ENCODE results near the gene RET.

RET gene

DNA sequence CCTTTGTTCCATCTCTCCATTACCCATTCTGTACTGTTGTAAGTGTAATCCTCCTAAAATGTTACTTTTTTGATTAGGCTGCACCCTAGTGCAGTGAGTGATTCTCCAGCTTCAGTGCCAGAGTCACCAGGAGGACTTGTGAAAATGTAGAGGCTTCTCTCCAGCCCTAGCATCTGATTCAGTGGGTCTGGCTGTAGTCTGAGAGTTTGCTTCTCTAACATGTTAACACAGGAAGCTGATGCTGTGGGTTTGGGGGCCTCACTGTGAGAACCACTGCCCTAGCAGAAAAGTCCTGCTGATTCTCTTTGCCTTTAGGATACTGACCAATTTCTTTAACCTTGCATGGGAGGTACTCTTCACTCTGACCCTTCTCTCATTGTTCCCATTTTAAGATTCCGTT, 85.7 kb downstream of the RET start:
- Histone ChIP-seq H3K36me3 (ENCODE audit: control insufficient read depth in 1 of 2, insufficient read depth in 2 of 2, low read length in 2 of 2) (peaks cover 5 to 11% of the 10 kb centered on the region in 2 donors), H3K4me3 (ENCODE audit: low read depth in 1 of 2, low read length in 2 of 2) (no peak overlapping the region), H3K9me3 (ENCODE audit: control insufficient read depth in 1 of 2, low read length in 2 of 2) (no peaks in the 10 kb centered on the region), H3K27ac (ENCODE audit: low read depth, low read length) (no peak overlapping the region), H3K9ac (ENCODE audit: low read depth in 1 of 2, low read length in 2 of 2) (no peak overlapping the region), H3K4me1 (ENCODE audit: control insufficient read depth in 1 of 2, insufficient read depth in 2 of 2, low read length in 2 of 2) (peaks cover 0 to 12% of the 10 kb centered on the region in 2 donors), H3K27me3 (ENCODE audit: control insufficient read depth in 1 of 2, insufficient read depth in 2 of 2, low read length in 2 of 2) (no peaks in the 10 kb centered on the region)

DNA sequence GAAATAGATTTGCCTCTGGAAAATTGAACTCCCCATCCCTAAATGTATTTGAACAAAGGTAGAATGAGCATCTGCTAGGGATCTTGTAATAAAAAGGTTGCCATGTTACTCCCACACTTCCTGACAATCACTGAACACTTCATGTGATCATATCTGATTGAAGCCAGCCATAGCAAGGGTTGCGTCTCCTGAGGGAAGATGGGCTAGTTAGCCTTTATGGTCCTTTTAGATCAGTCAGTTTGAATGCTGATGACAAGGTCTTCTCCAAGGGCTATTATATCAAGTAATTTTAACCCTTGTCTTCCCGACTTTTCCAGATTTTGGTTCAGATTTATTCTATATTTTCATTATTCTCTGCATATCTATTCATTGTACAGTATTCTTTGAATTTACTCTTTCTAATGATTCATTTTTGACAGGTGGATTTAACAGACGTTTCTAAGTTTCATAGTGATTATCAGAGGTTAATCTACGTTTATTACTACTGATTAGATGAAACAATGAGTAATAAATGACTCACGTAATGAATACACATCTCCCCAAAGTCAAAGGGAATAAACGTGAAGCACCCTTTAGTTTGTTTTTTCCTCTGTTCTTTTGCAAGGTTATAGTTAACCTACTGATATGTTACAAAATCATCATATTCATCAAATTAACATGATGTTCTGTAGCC, 89.5 kb downstream of the RET start:
- Histone ChIP-seq H3K9me3 (ENCODE audit: control insufficient read depth in 1 of 2, low read length in 2 of 2) (no peaks in the 10 kb centered on the region), H3K36me3 (ENCODE audit: control insufficient read depth in 1 of 2, insufficient read depth in 2 of 2, low read length in 2 of 2) (peaks cover 5 to 18% of the 10 kb centered on the region in 2 donors), H3K27me3 (ENCODE audit: control insufficient read depth in 1 of 2, insufficient read depth in 2 of 2, low read length in 2 of 2) (no peaks in the 10 kb centered on the region), H3K27ac (ENCODE audit: low read depth, low read length) (no peak overlapping the region), H3K9ac (ENCODE audit: low read depth in 1 of 2, low read length in 2 of 2) (no peak overlapping the region), H3K4me1 (ENCODE audit: control insufficient read depth in 1 of 2, insufficient read depth in 2 of 2, low read length in 2 of 2) (peaks cover 0 to 12% of the 10 kb centered on the region in 2 donors), H3K4me3 (ENCODE audit: low read depth in 1 of 2, low read length in 2 of 2) (no peak overlapping the region)

DNA sequence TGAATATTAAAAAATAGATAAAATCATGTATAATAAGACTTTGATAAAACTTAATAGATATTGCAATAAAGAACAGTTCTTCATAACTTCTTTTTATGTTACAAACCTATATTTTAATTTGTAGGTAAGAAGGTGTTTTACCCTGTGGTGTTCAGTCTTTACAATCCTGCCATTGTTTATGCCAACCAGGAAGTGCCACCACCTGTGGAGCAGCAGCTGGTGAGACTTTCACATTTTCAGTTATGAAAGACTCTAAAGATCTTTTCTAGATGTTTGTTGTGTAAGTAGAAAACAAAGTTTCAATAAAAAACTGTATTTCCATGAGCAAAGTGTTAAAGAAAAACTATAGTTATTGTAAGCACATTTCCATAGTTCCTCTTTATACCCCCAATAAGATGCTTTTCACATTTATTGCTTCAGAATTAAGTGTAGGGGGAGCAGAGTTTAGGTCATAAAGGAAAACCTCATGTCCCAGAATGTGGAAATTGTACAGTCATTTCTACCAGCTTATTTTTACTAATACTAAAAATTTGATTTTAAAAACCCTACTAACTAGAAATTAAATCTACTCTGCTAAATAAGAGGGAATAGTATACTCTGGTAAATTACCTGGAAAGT, 90.1 kb downstream of the RET start:
- peaks cover 5 to 12% of the 10 kb centered on the region in 2 donors for H3K36me3 ChIP-seq (ENCODE audit: control insufficient read depth in 1 of 2, insufficient read depth in 2 of 2, low read length in 2 of 2)
- H3K9me3 ChIP-seq (ENCODE audit: control insufficient read depth in 1 of 2, low read length in 2 of 2) = no peaks in the 10 kb centered on the region
- H3K27me3 ChIP-seq (ENCODE audit: control insufficient read depth in 1 of 2, insufficient read depth in 2 of 2, low read length in 2 of 2) = no peaks in the 10 kb centered on the region
- H3K4me1 ChIP-seq (ENCODE audit: control insufficient read depth in 1 of 2, insufficient read depth in 2 of 2, low read length in 2 of 2) = peaks cover 0 to 12% of the 10 kb centered on the region in 2 donors
- H3K9ac ChIP-seq (ENCODE audit: low read depth in 1 of 2, low read length in 2 of 2) = no peak overlapping the region
- H3K4me3 ChIP-seq (ENCODE audit: low read depth in 1 of 2, low read length in 2 of 2) = no peak overlapping the region
- no peak overlapping the region for H3K27ac ChIP-seq (ENCODE audit: low read depth, low read length)

DNA sequence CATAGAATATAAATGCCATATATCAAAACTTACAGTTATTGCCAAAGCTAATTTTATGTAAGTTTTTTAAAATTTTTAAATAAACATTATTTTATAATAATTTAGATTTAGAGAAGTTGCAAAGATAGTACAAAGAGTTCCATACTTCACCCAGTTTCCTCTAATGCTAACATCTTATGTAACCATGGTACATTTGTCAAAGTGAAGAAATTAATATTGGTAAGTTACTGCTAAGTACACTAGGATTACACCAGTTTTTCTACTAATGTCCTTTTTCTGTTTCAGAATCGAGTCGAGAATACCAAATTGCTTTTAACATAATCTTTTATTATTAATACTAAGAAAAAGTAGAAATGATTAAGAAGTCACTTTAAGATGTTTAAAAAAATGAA, 90.6 kb downstream of the RET start:
- Histone ChIP-seq H3K4me1 (ENCODE audit: control insufficient read depth in 1 of 2, insufficient read depth in 2 of 2, low read length in 2 of 2) (peaks cover 1 to 12% of the 10 kb centered on the region in 2 donors), H3K9ac (ENCODE audit: low read depth in 1 of 2, low read length in 2 of 2) (no peak overlapping the region), H3K36me3 (ENCODE audit: control insufficient read depth in 1 of 2, insufficient read depth in 2 of 2, low read length in 2 of 2) (peaks cover 5 to 14% of the 10 kb centered on the region in 2 donors), H3K27ac (ENCODE audit: low read depth, low read length) (no peak overlapping the region), H3K27me3 (ENCODE audit: control insufficient read depth in 1 of 2, insufficient read depth in 2 of 2, low read length in 2 of 2) (no peaks in the 10 kb centered on the region), H3K4me3 (ENCODE audit: low read depth in 1 of 2, low read length in 2 of 2) (no peak overlapping the region), H3K9me3 (ENCODE audit: control insufficient read depth in 1 of 2, low read length in 2 of 2) (no peaks in the 10 kb centered on the region)

DNA sequence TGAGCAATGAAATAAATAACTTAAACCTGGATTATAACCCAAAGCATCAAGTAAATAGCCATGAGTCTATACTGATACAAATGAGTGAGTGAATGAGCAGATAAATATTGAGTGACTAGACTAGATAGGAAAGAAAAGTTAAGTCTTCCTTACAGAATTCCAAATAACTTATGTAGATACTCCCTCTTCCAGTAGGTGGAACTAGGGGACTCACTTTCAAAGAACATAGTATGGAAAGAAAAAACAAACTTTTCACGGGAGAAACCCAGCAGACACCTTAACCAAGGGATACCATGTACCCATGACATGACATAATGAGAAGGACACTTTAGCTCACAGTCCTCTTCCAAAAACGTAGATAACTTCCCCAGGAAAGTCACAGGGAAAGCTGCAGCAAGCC, 93.6 kb downstream of the RET start:
- Histone ChIP-seq H3K27ac (ENCODE audit: low read depth, low read length) (no peak overlapping the region), H3K9me3 (ENCODE audit: control insufficient read depth in 1 of 2, low read length in 2 of 2) (no peaks in the 10 kb centered on the region), H3K27me3 (ENCODE audit: control insufficient read depth in 1 of 2, insufficient read depth in 2 of 2, low read length in 2 of 2) (no peaks in the 10 kb centered on the region), H3K4me1 (ENCODE audit: control insufficient read depth in 1 of 2, insufficient read depth in 2 of 2, low read length in 2 of 2) (peaks cover 19 to 23% of the 10 kb centered on the region in 2 donors), H3K4me3 (ENCODE audit: low read depth in 1 of 2, low read length in 2 of 2) (no peak overlapping the region), H3K9ac (ENCODE audit: low read depth in 1 of 2, low read length in 2 of 2) (no peak overlapping the region), H3K36me3 (ENCODE audit: control insufficient read depth in 1 of 2, insufficient read depth in 2 of 2, low read length in 2 of 2) (peaks cover 0 to 16% of the 10 kb centered on the region in 2 donors)

DNA sequence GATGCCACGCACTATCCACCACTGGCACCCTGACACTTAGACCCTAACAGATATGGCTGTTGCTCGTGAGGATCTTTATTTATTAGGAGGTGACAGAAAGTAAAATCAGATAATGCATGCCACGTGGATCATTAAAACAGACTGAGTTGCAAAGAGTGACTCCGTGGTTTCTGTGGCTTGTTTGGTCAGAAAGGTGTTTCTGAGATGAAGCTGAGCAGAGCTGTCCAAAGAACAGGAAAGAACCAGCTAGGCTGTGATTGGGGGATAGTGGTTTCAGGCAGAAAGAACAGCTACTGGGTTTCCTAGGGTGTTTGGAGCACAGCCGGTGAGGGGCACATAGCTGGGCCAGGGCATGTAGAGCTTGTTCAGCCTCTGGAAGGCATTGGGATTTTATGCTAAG, 95.8 kb downstream of the RET start:
- Histone ChIP-seq H3K27me3 (ENCODE audit: control insufficient read depth in 1 of 2, insufficient read depth in 2 of 2, low read length in 2 of 2) (no peaks in the 10 kb centered on the region), H3K36me3 (ENCODE audit: control insufficient read depth in 1 of 2, insufficient read depth in 2 of 2, low read length in 2 of 2) (peaks cover 0 to 25% of the 10 kb centered on the region in 2 donors), H3K4me1 (ENCODE audit: control insufficient read depth in 1 of 2, insufficient read depth in 2 of 2, low read length in 2 of 2) (peaks cover 8 to 26% of the 10 kb centered on the region in 2 donors), H3K9ac (ENCODE audit: low read depth in 1 of 2, low read length in 2 of 2) (no peak overlapping the region), H3K9me3 (ENCODE audit: control insufficient read depth in 1 of 2, low read length in 2 of 2) (no peaks in the 10 kb centered on the region), H3K27ac (ENCODE audit: low read depth, low read length) (no peak overlapping the region), H3K4me3 (ENCODE audit: low read depth in 1 of 2, low read length in 2 of 2) (no peak overlapping the region)

DNA sequence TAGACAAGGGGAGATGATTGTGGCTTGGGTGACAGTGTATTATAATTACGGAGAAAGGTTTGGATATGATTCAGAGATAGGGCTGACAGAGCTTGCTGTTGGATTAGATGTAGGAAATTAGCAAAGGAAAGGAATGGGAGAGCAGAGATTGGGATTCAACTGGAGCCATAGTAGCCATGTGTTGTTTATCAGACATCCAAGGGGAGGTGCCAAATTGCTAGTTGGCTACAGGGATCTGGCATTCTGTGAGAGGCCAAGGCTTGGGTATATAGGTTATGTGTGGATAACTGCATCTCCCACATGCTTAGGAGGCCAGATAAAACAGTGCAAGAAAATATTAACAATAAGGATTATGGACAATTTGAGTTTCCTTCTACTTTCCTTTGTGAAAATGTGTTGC, 96.3 kb downstream of the RET start:
- Histone ChIP-seq H3K36me3 (ENCODE audit: control insufficient read depth in 1 of 2, insufficient read depth in 2 of 2, low read length in 2 of 2) (peaks cover 0 to 29% of the 10 kb centered on the region in 2 donors), H3K27me3 (ENCODE audit: control insufficient read depth in 1 of 2, insufficient read depth in 2 of 2, low read length in 2 of 2) (no peaks in the 10 kb centered on the region), H3K4me1 (ENCODE audit: control insufficient read depth in 1 of 2, insufficient read depth in 2 of 2, low read length in 2 of 2) (peaks cover 8 to 26% of the 10 kb centered on the region in 2 donors), H3K9ac (ENCODE audit: low read depth in 1 of 2, low read length in 2 of 2) (no peak overlapping the region), H3K9me3 (ENCODE audit: control insufficient read depth in 1 of 2, low read length in 2 of 2) (no peaks in the 10 kb centered on the region), H3K27ac (ENCODE audit: low read depth, low read length) (no peak overlapping the region), H3K4me3 (ENCODE audit: low read depth in 1 of 2, low read length in 2 of 2) (no peak overlapping the region)

DNA sequence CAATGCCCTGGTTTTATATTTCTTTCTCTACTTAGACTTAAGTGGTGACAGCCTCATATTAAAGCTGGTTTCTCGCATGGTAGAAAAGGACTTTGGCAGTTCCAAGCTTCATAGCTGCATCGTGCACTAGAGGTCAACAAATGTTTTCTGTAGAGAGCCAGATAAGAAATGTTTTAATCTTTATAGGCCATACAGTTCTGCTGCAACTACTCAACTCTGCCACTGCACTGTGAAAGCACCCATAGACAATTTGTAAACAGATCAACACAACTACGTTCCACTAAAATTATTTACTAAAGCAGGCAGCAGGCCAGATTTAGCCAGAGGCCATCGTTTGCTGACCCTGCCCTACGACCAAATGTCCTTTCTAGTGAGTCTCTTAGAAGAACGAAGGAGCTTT, 98.1 kb downstream of the RET start:
- H3K36me3 ChIP-seq (ENCODE audit: control insufficient read depth in 1 of 2, insufficient read depth in 2 of 2, low read length in 2 of 2) = peaks cover 0 to 24% of the 10 kb centered on the region in 2 donors
- no peaks in the 10 kb centered on the region for H3K27me3 ChIP-seq (ENCODE audit: control insufficient read depth in 1 of 2, insufficient read depth in 2 of 2, low read length in 2 of 2)
- H3K9ac ChIP-seq (ENCODE audit: low read depth in 1 of 2, low read length in 2 of 2) = no peak overlapping the region
- peaks cover 8 to 26% of the 10 kb centered on the region in 2 donors for H3K4me1 ChIP-seq (ENCODE audit: control insufficient read depth in 1 of 2, insufficient read depth in 2 of 2, low read length in 2 of 2)
- no peaks in the 10 kb centered on the region for H3K9me3 ChIP-seq (ENCODE audit: control insufficient read depth in 1 of 2, low read length in 2 of 2)
- no peak overlapping the region for H3K27ac ChIP-seq (ENCODE audit: low read depth, low read length)
- no peak overlapping the region for H3K4me3 ChIP-seq (ENCODE audit: low read depth in 1 of 2, low read length in 2 of 2)

DNA sequence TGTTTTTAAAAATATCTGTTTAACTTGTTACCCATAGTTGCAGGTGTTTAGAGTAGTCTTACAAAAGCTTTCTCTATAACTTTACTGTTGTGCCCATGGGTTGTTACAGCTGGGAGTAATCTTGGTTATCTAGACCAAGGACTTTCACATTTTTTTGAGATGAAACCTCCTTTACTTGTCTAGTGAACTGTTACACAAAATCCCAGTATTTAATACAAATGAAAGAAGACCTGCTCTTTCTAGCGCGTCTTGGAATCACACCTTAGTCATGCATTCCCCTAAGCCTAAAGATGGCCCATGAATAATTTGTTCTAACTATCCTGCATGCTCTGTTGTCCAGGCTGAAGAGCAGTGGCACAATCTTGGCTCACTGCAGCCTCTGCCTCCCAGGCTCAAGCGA, 99.4 kb downstream of the RET start:
- H3K36me3 ChIP-seq (ENCODE audit: control insufficient read depth in 1 of 2, insufficient read depth in 2 of 2, low read length in 2 of 2) = peaks cover 0 to 30% of the 10 kb centered on the region in 2 donors
- no peak overlapping the region for H3K4me3 ChIP-seq (ENCODE audit: low read depth in 1 of 2, low read length in 2 of 2)
- peaks cover 8 to 26% of the 10 kb centered on the region in 2 donors for H3K4me1 ChIP-seq (ENCODE audit: control insufficient read depth in 1 of 2, insufficient read depth in 2 of 2, low read length in 2 of 2)
- no peaks in the 10 kb centered on the region for H3K9me3 ChIP-seq (ENCODE audit: control insufficient read depth in 1 of 2, low read length in 2 of 2)
- no peak overlapping the region for H3K27ac ChIP-seq (ENCODE audit: low read depth, low read length)
- H3K27me3 ChIP-seq (ENCODE audit: control insufficient read depth in 1 of 2, insufficient read depth in 2 of 2, low read length in 2 of 2) = no peaks in the 10 kb centered on the region
- no peak overlapping the region for H3K9ac ChIP-seq (ENCODE audit: low read depth in 1 of 2, low read length in 2 of 2)

DNA sequence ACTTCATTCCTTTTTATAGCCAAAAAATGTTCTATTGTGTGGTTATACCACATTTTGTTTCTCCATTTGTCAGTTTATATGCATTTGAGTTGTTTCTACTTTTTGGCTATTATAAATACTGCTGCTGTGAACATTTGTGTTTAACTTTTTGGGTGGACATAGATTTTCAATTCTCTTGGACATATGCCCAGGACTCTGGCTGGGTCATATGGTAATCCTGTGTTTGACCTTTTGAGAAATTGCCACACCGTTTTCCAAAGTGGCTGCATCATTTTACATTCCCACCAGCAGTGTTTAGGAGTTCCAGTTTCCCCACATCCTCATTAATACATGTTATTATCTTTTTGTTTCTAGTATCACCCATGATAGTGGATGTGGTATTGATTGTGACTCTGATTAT, 100.7 kb downstream of the RET start:
- Histone ChIP-seq H3K4me3 (ENCODE audit: low read depth in 1 of 2, low read length in 2 of 2) (no peak overlapping the region), H3K27ac (ENCODE audit: low read depth, low read length) (no peak overlapping the region), H3K9ac (ENCODE audit: low read depth in 1 of 2, low read length in 2 of 2) (no peak overlapping the region), H3K27me3 (ENCODE audit: control insufficient read depth in 1 of 2, insufficient read depth in 2 of 2, low read length in 2 of 2) (no peaks in the 10 kb centered on the region), H3K36me3 (ENCODE audit: control insufficient read depth in 1 of 2, insufficient read depth in 2 of 2, low read length in 2 of 2) (peaks cover 0 to 27% of the 10 kb centered on the region in 2 donors), H3K9me3 (ENCODE audit: control insufficient read depth in 1 of 2, low read length in 2 of 2) (no peaks in the 10 kb centered on the region), H3K4me1 (ENCODE audit: control insufficient read depth in 1 of 2, insufficient read depth in 2 of 2, low read length in 2 of 2) (peaks cover 8 to 24% of the 10 kb centered on the region in 2 donors)
